Measurements from ENCODE around the gene NUP93.

The NUP93 gene

GRCh38 chr16:56785317-56785716, 55.4 kb downstream of the NUP93 start:
- no peak for TF ChIP-seq FOXP2 (optimal IDR thresholded peaks at IDR 0.05; ENCODE audit: borderline replicate concordance, extremely low read depth, extremely low read length, insufficient read depth)
- TF ChIP-seq, protein P1, sequence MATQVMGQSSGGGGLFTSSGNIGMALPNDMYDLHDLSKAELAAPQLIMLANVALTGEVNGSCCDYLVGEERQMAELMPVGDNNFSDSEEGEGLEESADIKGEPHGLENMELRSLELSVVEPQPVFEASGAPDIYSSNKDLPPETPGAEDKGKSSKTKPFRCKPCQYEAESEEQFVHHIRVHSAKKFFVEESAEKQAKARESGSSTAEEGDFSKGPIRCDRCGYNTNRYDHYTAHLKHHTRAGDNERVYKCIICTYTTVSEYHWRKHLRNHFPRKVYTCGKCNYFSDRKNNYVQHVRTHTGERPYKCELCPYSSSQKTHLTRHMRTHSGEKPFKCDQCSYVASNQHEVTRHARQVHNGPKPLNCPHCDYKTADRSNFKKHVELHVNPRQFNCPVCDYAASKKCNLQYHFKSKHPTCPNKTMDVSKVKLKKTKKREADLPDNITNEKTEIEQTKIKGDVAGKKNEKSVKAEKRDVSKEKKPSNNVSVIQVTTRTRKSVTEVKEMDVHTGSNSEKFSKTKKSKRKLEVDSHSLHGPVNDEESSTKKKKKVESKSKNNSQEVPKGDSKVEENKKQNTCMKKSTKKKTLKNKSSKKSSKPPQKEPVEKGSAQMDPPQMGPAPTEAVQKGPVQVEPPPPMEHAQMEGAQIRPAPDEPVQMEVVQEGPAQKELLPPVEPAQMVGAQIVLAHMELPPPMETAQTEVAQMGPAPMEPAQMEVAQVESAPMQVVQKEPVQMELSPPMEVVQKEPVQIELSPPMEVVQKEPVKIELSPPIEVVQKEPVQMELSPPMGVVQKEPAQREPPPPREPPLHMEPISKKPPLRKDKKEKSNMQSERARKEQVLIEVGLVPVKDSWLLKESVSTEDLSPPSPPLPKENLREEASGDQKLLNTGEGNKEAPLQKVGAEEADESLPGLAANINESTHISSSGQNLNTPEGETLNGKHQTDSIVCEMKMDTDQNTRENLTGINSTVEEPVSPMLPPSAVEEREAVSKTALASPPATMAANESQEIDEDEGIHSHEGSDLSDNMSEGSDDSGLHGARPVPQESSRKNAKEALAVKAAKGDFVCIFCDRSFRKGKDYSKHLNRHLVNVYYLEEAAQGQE (IDR thresholded peaks at IDR 0.05; ENCODE audit: insufficient read depth in 1 of 2, low read depth in 2 of 2, low read length in 2 of 2): no peak
- no peak for TF ChIP-seq POLR2AphosphoS5 (IDR thresholded peaks at IDR 0.05; ENCODE audit: low read depth, low read length)
- TF ChIP-seq SIN3A (IDR thresholded peaks at IDR 0.05; ENCODE audit: borderline replicate concordance, insufficient read depth, low read length): no peak
- no peak for TF ChIP-seq TAF1 (IDR thresholded peaks at IDR 0.05; ENCODE audit: borderline replicate concordance, insufficient read depth, low read length)

DNA sequence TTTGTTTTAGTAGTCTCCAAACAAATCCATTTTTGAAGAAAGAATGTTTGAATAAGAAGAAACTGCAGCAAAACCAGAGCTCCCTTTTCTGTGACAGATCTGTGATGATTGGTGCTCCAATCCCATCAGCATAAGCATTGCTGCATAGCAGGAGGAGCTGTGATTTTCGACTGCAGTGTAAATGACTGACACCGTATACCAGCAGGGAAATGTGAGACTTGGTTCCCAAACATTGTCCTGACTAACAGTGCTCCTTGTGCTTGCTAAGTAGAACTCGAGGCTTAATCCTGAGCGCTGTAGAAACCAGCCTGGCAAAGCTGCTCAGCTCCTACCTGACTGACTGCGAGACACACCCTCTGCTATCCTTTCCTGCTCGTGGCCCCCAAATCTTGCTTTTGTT, 57.2 kb downstream of the NUP93 start:
- TF ChIP-seq POLR2AphosphoS5 (IDR thresholded peaks at IDR 0.05; ENCODE audit: low read depth, low read length) (no peak), SIN3A (IDR thresholded peaks at IDR 0.05; ENCODE audit: borderline replicate concordance, insufficient read depth, low read length) (no peak), FOXP2 (optimal IDR thresholded peaks at IDR 0.05; ENCODE audit: borderline replicate concordance, extremely low read depth, extremely low read length, insufficient read depth) (no peak), TAF1 (IDR thresholded peaks at IDR 0.05; ENCODE audit: borderline replicate concordance, insufficient read depth, low read length) (no peak)
- TF ChIP-seq, protein P1 (IDR thresholded peaks at IDR 0.05; ENCODE audit: insufficient read depth in 1 of 2, low read depth in 2 of 2, low read length in 2 of 2): no peak

GRCh38 chr16:56788435-56788834, 58.5 kb downstream of the NUP93 start:
- TF ChIP-seq, protein P1 (IDR thresholded peaks at IDR 0.05; ENCODE audit: insufficient read depth in 1 of 2, low read depth in 2 of 2, low read length in 2 of 2): no peak
- TF ChIP-seq SIN3A (IDR thresholded peaks at IDR 0.05; ENCODE audit: borderline replicate concordance, insufficient read depth, low read length): no peak
- TF ChIP-seq FOXP2 (optimal IDR thresholded peaks at IDR 0.05; ENCODE audit: borderline replicate concordance, extremely low read depth, extremely low read length, insufficient read depth): no peak
- no peak for TF ChIP-seq TAF1 (IDR thresholded peaks at IDR 0.05; ENCODE audit: borderline replicate concordance, insufficient read depth, low read length)
- no peak for TF ChIP-seq POLR2AphosphoS5 (IDR thresholded peaks at IDR 0.05; ENCODE audit: low read depth, low read length)

GRCh38 chr16:56789360-56789759, 59.4 kb downstream of the NUP93 start:
- no peak for TF ChIP-seq SIN3A (IDR thresholded peaks at IDR 0.05; ENCODE audit: borderline replicate concordance, insufficient read depth, low read length)
- no peak for TF ChIP-seq FOXP2 (optimal IDR thresholded peaks at IDR 0.05; ENCODE audit: borderline replicate concordance, extremely low read depth, extremely low read length, insufficient read depth)
- TF ChIP-seq TAF1 (IDR thresholded peaks at IDR 0.05; ENCODE audit: borderline replicate concordance, insufficient read depth, low read length): no peak
- TF ChIP-seq POLR2AphosphoS5 (IDR thresholded peaks at IDR 0.05; ENCODE audit: low read depth, low read length): no peak
- TF ChIP-seq, protein P1 (IDR thresholded peaks at IDR 0.05; ENCODE audit: insufficient read depth in 1 of 2, low read depth in 2 of 2, low read length in 2 of 2): no peak

DNA sequence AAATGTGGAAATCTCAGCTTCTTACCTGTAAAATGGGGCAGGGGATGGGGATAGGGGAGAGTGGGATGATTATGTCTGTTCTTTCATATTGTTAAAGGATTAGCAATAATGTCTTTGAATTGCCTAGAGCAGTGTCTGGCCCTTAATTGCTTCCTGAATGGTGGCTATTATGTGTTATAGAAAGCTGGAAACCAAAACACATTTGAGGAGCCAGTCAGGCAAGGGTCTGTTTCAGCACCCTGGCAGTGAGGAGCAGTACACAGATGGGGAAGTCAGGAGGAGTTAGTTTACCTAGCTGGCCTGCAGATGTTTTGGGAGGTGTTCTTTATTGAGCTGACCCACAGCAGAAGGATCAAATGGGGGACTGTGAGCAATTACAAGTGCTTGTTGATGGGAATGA, 63.0 kb downstream of the NUP93 start:
- no peak for TF ChIP-seq SIN3A (IDR thresholded peaks at IDR 0.05; ENCODE audit: borderline replicate concordance, insufficient read depth, low read length)
- no peak for TF ChIP-seq POLR2AphosphoS5 (IDR thresholded peaks at IDR 0.05; ENCODE audit: low read depth, low read length)
- TF ChIP-seq, protein P1 (IDR thresholded peaks at IDR 0.05; ENCODE audit: insufficient read depth in 1 of 2, low read depth in 2 of 2, low read length in 2 of 2): no peak
- no peak for TF ChIP-seq TAF1 (IDR thresholded peaks at IDR 0.05; ENCODE audit: borderline replicate concordance, insufficient read depth, low read length)
- TF ChIP-seq FOXP2 (optimal IDR thresholded peaks at IDR 0.05; ENCODE audit: borderline replicate concordance, extremely low read depth, extremely low read length, insufficient read depth): no peak

Data from PFSK-1 (cell line).